ENCODE data around the gene FOSL1.

FOSL1 gene

DNA sequence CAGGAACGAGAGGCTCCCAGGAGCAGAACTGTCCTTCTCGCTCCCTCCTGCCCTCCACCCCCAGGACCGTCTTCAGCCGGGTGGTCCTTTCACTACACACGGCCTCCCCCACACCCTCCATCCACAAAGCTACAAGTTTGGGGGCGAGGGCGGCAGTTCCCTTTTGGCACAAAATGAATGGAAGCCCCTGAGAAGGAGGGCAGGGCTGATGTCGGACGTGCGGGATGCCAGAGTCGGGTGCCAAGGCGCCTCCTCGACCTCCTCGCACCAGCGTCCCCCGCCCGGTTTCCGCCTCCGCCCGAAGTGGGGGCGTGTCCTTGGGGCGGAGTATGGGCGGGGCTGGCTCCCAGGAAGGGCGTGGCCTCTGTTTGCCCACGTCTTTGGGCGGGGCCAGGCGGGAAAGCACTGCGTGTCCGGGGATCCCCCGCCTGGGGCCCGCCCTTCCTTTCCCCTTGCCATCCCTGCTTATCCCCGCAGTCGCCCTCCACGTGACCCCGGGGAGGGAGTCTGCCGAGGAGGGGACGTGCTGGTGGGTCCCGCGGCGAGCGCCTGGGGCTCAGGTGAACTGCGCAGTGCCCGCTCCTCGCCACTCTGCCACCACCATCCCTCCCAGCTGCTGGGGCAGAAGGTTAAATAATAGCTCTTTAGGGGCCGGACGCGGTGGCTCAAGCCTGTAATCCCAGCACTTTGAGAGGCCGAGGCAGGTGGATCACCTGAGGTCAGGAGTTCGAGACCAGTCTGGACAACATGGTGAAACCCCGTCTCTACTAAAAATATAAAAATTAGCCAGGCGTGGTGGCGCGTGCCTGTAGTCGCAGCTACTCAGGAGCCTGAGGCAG, 26.7 kb downstream of the FOSL1 start:
- peak; percentile 63 for DNase-seq

DNA sequence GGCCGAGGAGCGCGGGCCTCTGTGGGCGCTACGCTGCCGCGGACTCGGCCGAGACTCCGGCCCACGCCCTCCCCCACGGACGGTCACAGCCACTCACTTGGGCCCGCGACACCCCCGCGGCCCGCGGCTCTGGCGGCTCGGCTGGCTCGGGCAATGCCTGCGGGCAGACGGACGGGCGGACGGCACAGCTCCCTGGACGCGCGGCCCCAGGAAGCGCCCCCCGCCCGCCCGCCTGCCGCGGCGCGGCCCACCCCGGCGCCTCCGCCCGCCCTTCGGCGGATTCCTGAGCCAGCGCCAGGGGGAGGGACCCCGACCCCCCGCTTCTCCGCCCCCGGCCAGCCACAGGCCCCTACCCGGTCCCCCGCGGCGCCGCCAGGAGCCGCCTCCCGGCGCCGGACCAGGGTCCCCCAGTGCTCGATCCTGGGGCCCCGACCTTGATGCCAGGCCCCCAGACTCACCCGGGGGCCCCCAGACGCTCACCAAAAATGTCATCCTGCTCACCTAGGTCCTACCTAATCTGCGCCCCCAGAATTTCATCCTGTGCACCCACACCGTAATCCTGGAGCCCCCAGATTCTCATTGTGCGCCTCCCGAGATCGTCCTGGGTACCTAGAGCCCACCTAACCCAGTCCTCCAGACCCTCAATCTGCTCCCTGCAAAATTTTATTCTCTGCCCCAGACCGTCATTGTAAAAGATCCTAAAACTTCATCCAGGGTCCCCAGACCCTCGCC, 27.4 kb downstream of the FOSL1 start, which contains the start of gene EFEMP2:
Gene EFEMP2 (minus strand): TSS at position 215 of the 732 bp plus-strand sequence. CDS start 446 bp downstream, outside the sequence.
- DNase-seq, result no peak

DNA sequence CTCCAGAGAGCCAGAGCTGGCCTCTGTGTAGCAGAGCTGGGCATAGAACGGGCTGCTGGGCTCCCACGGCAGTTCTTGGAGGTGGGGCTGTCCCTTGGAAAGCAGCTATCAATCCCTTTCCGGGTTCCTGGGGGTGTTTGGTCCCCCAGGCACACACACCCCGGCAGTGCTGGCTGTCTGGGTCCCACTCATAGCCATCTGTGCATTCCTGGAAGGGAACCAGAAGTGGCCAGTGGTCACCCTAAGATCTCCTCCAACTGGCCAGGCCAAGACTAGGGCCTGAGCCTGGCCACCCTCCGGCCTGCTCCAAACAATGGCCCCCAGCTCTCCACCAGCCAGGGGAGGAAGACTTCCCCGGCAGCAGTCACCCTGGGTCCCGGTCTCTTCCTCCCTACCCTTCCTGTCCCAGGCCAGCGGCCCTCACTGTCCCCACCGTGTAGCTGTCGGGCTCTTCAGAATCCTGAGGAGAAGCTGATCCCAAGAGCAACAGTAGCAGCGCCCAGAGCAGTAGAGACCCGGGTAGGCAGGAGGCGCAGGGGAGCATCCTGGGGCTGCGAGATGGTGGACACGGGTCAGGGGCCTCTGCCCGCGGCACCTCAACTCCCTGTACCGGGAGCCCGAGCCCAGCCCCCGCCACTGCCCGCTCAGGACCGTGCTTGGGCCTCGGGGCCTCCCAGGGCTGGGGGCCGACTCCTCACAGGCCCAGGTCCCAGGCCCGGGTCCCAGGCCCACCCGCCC, 28.2 kb downstream of the FOSL1 start:
- no peak for DNase-seq

DNA sequence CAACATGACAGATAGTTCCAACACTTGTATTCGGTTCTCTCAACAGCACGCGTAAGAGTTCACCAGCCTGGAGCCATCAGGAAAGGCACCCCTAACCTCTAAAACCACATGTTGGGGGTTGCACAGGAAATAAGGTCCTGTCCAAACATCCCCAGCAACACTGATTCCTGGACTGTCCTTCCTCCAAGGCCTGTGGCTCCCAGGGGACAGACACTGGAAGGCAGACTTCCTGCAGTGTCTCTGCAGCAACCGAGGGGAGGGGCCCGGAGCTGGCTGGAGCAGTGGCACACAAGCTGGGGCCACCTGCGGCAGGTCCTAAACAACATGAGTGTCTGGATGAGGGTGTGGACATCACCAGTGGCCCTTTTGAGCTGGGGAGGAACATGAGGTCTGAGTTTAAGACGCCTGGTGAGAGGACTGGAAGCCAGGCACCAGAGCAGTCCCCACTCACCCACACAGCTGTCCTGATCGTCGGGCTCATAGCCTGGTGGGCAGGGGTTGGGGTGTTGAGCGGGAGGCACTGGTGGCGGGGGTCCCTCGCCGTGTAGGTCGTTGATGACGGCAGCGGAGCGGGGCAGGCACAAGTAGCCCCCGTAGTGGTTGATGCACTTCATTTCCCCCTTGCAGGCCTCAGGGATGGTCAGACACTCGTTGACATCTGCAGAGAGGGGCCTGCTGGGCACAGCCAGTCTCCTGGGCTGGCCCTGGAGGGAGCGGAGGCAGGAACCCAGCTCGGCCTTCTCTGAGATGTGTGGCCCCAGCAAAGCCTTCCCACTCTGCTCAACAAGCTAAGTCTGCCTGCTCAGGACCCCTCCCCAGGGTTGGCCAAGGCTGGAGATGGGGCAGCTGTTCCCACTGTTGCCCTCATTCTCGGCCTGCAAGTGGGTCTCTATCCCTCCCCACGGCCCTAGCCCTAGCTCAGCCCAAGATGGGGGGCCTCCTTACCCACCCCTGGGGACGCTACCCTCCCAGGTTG, 29.2 kb downstream of the FOSL1 start:
- no peak for DNase-seq

DNA sequence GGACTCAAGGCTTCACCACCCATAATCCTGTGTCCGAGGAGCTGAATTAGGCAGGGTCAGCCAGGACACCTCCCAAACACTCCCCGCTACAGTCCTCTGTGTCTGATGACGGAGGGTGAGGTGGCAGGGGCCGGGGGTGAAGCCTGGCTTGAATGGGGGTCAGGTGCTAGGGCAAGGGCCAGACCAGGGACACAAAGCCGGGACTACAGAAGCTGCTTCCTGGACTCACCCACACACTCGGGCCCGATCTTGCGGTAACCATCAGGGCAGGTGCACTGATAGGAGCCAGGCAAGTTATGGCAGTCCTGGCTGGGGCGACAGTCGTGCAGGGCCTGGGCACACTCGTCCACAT, 29.9 kb downstream of the FOSL1 start:
- no peak for DNase-seq

DNA sequence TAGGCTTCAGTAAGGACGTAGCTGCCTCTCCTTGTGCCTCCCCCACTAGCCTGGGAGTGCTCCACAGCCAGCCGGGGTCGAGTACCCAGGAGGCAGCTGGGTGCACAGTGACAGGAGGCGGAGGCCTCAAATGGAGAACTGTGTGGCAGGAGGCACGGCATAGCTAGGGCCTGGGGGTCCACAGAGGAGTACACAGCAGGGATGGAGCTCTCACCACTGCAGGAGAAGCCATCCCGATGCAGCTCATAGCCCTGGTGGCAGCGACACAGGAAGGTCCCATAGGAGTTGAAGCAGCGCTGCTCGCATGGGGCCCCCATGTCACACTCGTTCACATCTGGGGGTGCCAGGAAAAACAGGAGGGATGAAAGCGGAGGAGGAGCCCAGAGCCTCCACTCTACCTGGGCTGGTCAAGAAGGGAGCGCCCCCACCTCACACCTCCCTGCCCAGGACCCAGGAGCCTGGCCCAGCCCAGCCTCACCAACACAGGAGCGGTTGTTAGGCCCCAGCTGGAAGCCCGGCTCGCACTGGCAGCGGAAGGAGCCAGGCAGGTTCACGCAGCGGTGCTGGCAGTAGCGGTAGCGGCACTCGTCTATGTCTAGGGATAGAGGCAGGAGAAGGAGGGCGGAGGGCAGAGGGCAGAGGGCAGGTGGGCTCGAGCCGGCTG, 30.4 kb downstream of the FOSL1 start:
- no peak for DNase-seq

DNA sequence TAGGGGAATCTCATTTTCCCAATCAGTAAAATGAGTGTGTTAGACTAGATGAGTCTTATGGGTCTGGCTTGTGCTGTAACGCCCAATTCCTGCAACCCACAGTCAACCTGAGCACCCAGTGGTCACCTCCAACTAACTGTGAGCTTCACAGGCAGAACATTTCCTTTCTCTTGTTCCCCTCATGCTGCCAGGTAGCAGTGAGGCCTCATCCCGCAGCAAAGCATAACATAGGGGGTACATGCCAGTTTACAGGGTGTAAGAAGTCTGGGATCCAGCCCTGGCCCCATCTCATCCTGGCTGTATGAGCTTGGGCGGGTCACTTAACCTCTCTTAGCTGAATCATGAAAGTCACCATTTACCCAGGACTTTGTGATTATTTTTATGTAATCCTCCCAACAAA, 31.3 kb downstream of the FOSL1 start:
- DNase-seq, result no peak

DNA sequence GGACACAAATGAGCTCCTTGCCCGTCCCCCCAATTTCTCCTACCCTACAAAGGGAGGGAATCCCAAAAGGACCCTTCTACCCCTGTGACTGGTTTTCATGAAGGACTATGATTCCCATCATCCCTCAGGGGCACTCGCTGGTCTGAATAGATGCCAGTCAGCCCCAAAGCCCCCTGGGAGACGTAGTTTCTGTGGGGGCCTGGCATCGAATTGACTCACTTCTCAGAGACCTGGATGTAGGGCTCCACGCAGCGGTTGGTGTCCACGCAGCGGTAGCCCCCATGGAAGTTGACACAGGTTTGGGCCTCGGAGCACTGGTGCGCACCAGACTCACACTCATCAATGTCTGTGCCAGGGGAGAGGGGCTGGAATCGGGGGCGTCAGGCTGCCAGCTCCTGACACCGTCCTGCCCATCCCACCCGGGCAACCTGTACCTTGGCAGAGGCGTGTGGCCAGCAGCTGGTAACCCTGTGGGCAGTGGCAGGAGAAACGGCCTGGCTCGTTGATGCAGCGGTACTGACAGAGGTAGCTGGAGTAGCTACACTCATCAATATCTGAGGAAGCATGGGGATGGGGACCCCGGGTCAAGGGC, 32.0 kb downstream of the FOSL1 start:
- DNase-seq, result no peak

DNA sequence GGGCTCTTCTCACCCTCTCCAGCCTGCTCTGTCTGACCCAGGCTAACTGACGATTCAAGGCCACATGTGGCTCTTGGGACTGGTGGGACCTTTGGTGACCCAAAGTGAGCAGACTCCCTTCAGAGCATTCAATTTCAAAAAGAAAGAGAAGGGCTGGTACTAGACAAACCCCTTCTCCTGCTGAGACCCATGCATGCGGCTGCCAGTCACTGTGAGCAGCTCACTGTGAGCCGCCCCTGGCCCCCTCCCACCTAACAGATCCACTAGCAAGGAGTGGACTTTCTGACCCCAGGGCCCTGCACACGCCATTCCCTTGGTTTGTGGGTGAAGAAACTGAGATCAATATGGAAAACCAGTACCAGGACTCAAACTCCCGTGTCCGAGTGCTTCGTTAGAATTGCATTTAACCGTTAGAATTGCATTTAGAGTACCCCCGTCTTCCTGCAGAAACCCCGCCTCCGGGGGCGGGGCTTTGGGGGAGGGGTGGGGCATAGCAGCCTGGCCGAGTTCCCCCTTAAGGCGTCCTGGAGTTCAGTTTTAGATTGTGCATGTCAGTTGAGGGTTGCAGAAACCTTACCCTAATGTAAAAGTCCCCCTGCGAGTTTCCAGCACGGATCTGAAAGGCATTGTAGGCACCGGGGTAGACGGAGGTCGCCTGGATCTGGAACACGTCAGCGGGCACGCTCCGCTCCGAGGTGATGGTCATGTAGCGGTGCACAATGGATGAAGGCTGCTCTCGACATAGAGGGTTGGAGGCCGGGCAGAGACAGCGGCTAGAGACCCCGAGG, 32.7 kb downstream of the FOSL1 start:
- no peak for DNase-seq

DNA sequence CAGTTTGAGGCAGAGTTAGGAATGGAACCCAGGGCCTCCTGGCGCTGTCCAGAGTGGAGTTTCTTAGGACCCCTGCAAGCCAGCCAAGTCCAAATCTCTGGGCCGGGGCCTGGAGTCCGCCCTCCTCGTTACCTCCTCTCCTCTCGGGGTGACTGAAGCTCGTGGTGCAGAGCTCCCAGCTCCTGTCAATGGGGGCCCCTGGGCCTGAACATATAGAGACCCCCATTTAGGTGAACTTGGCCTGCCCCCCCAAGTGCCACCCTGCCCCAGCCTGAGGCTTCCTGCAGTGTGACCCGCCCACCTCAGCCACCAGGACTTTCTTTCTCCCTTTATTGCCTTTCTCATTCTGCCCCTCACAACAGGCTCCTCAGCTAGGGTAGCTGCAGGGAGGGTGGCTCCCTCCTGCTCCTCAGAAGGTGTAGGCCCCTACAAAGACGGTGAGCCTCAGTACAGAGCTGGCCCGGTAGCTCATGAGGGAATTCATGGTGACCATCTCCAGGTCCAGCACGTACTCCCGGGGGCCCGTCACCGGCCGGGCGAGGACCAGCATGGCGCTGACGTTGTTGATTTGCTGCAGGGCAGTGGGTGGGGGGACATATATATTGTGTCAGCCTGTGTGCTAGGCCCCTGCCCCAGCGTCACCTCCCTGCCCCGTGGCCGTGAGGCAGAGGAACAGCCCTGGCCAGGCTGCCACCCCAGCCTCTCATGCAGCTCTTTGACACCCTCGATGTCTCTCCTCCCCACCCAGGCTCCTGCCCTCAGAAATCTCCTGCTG, 33.5 kb downstream of the FOSL1 start:
- DNase-seq, result no peak

DNA sequence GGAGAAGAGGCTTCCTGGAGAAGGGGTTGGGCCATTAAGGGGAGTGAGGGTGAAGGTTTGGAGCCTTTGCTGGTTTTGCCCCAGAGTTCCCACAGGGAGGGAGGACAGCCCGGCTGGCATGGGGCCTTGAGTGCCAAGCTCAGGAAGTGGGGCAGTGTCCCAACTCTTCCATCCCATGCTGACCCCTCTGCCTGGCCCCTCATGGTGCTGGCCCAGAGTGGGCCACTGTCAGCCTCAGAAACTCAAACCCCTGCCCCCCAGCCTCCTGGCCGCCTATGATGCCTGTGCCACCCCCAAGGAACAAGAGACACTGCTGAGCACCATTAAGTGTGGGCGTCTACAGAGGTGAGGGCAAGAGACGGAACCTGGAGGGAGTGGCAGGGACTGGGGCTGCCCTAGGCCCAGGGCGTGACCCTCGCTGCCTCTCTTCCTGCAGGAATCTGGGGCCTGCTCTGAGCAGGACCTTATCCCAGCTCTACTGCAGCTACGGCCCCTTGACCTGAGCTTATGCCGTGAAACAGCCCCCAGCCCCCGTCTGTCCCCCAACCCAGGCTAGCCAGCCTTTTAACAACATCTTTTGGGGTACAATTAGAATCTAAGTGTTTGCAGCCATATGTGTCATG, 34.5 kb downstream of the FOSL1 start:
- DNase-seq, result no peak

DNA sequence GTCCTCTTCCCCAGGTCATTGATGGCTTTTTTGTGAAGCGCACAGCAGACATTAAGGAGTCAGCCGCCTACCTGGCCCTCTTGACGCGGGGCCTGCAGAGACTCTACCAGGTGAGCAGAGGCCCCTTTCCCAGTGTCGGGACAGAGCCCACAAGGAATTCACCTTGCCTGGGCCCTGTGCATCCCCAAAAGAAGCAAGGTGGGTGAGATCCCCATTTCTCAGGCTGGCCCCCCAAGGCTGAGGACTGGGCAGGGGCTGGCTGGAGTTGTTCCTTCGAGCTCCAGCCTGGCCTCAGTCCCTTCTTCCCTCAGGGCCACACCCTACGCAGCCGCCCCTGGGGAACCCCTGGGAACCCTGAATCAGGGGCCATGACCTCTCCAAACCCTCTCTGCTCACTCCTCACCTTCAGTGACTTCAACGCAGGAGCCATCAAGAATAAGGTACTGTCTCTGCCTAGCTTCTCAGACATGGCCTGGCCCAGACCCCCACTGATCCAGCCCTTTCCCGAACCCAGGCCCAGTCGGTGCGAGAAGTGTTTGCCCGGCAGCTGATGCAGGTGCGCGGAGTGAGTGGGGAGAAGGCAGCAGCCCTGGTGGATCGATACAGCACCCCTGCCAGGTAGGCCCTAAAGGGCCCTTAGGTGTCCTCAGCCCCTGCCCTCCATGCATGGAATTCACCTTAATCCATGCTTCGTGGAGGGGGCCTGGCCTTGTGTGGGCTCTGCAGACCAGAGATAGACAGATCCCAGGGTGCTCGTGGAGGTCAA, 35.3 kb downstream of the FOSL1 start:
- no peak for DNase-seq

DNA sequence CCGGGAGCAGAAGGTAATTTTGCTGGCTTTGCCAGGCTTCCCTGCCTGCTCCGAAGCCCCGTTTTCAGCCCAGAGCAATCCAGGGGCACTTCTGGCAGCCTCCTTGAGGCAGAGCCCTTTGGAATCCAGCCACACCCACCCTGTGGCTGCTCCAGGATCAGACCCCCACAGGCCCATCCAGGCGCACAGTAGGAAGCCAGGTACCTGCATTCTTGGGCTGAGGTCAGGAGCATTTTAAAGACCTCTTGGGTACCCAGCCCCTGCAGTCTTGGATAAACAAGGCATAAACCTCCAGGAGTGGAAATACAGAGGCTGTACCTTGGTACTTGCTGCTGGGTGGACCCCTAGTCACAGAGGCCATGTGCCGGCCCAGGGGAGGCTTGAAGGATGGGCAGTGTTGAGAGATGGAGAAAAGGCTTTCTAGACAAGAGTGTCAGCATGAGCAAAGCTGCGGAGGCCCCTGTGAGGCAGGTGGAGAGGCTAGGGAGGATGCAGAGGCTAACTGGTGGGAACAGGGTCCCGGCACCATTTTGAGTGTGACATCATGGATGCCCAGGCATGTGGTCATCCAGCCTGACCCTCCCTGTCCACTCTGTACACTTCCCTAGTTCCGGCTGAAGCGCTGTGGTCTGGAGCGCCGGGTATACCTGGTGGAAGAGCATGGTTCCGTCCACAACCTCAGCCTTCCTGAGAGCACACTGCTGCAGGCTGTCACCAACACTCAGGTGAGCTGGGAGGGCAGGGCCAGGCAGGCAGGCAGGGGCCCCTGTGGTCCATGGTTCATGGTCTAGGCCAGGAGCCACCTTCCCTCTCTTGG, 36.1 kb downstream of the FOSL1 start:
- no peak for DNase-seq

DNA sequence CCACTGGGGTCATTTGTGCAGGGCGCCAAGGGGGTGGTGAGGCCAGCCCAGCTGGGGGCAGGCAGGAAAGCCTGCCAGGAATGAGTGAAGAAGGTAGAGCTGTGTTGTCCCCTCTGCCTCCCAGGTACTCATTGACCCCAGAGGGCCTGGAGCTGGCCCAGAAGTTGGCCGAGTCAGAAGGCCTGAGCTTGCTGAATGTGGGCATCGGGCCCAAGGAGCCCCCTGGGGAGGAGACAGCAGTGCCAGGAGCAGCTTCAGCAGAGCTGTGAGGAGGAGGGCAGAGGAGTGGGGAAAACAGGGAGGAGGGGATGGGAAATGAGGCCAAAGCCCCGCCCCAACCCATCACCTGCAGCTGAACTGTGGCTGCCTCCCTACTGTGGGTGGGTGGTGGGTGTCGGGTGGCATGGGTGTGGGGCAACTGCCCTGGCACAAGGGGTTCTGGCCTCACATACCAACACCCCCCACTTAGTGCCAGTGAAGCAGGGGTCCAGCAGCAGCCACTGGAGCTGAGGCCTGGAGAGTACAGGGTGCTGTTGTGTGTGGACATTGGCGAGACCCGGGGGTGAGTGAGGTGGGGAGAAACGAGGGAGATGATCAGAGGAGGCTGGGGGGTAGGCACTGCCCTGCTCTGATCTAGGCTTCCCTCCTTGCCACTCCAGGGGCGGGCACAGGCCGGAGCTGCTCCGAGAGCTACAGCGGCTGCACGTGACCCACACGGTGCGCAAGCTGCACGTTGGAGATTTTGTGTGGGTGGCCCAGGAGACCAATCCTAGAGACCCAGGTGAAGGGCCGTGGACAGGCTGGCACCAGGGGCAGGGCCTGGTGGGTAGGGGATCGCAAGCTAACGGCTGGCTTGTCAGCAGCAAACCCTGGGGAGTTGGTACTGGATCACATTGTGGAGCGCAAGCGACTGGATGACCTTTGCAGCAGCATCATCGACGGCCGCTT, 37.0 kb downstream of the FOSL1 start:
- DNase-seq, result no peak

DNA sequence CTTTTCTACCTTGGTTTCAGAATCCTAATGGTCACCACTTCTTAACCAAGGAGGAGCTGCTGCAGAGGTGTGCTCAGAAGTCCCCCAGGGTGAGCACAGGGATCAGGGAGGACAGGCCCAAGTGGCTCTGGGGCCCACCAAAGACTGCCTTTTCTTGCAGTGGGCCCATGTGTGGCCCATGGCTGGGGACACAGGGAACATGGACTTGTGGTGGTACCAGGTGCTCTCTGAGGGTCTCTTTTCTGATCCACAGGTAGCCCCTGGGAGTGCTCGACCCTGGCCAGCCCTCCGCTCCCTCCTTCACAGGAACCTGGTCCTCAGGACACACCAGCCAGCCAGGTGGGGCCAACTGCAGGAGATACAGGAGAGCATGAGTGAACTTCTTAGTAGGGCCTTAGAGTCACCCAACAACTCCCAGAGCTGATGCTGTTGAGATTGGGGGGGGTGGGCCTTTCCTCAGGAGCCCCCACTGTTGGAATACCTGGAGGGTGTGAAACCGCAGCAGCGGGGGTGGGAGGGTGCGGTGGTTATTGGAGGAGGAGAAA, 37.9 kb downstream of the FOSL1 start:
- no peak for DNase-seq

Measured in NCI-H2107 (cell line).